KOPT-K1 (cell line): Measurements from ENCODE around the gene KCNJ4.
"Not testable (repeated sequence)": the region's sequence is repeated elsewhere in the genome, so short reads cannot be mapped to it uniquely, and the experiment has no call there.

Source experiments
- H3K27ac ChIP-seq: fragments of 200-600 bp; sonication (generic); 2 replicates; pipeline ENCODE4 v1.5.1; 2016; ENCODE audit warnings: antibody characterized with exemption, mild to moderate bottlenecking, low read depth, low read length; ENCODE audit not compliant: poor library complexity, severe bottlenecking
- H3K36me3 ChIP-seq: fragments of 200-600 bp; sonication (generic); 2 replicates; pipeline ENCODE4 v1.5.1; 2017; ENCODE audit warnings: antibody characterized with exemption, mild to moderate bottlenecking, low read length, moderate library complexity; ENCODE audit not compliant: insufficient read depth
- H3K9me3 ChIP-seq: fragments of 200-600 bp; sonication (generic); 2 replicates; pipeline ENCODE4 v1.5.1; 2017; ENCODE audit warnings: antibody characterized with exemption, low read length, mild to moderate bottlenecking; ENCODE audit not compliant: insufficient read depth, poor library complexity, severe bottlenecking

The KCNJ4 gene

DNA sequence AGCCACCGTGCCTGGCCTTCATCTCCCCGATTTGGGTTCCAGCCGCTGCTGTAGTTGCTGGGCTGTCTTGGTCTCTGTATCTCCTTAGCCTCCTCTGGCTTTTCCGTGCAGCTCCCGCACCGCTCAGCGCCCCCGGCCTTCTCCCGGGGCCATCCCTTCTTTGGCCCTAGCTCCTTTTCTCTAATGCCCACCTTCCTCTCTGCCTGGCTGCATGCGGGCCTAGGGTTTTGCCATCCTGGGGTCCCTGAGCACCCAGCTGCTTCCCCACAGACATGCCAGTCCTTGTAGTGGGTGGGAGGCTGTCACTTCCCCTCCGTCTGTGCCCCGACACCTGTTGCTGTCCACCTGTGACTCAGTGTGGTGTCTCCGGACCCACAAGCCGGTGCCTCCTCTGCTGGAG is 36.4 kb downstream of the KCNJ4 start:
- Histone ChIP-seq H3K27ac (no peak overlapping the region), H3K9me3 (no peaks in the 10 kb centered on the region), H3K36me3 (no peaks in the 10 kb centered on the region)

- H3K9me3 ChIP-seq, result no peaks in the 10 kb centered on the region
- no peak overlapping the region for H3K27ac ChIP-seq
- H3K36me3 ChIP-seq, result no peaks in the 10 kb centered on the region
Measured at GRCh38 chr22:38417252-38418060, 37.5 kb downstream of the KCNJ4 start.

- Histone ChIP-seq H3K36me3 (no peaks in the 10 kb centered on the region), H3K9me3 (no peaks in the 10 kb centered on the region), H3K27ac (no peak overlapping the region)
Measured at GRCh38 chr22:38416621-38417251, 38.3 kb downstream of the KCNJ4 start.

DNA sequence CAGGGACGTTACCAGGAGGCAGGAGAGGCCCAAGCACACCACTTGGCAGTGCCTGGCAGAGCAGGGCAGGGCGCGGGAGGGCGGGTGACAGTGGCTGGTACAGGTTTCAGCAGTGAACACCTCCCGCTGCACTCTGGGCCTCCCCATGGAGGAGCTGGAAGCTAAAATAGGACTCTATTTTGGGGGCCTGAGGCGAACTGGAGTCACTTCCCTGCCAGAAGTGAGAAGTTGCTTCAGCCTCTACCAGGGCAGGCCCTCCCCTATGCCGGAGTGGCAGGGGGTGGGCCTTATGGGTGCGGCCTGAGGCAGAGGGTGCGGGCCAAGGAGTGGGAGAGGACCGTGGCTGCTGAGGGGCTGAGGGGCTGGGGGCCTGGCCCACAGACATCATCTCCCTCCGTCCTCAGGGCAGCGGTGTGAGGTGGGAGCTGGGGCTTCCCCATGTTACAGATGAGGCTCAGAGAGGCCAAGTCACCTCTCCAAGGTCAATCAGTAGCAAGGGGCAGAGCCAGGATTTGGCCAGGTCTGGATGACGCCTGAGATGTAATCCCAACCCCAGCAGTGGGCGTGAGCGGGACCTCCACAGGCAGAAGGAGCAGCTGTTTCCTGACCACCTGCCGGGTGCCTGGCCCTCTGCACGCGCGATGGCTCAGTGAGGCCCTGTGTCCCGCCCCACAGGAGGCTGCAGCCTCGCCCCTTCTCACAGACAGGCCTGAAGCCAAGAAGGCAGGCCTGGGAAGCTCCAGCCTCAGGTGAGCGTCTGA is 39.3 kb downstream of the KCNJ4 start:
- Histone ChIP-seq H3K9me3 (no peaks in the 10 kb centered on the region), H3K27ac (no peak overlapping the region), H3K36me3 (no peaks in the 10 kb centered on the region)

DNA sequence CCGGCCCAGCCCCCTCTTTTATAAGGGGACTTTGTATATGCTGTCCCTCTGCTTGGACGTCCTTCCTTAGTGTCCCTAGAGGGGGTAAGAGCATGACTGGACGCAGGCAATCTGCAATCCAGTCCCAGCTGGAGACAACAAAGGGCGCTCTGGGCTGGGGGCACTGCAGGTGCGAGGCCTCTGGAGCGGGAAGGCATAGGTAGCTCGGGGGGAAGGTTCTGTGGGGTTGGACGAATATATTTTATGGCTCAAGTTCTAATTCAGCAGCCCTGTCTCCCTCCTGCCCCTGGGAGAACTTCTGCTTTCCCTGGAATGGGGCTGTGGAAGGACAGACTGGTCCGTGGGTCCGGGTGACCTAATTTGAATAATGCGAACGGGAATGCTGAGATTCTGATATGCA is 40.0 kb downstream of the KCNJ4 start:
- H3K36me3 ChIP-seq, result no peaks in the 10 kb centered on the region
- H3K9me3 ChIP-seq, result no peaks in the 10 kb centered on the region
- H3K27ac ChIP-seq, result no peak overlapping the region

GRCh38 chr22:38414009-38414395 is 41.0 kb downstream of the KCNJ4 start:
- H3K9me3 ChIP-seq, result no peaks in the 10 kb centered on the region
- no peak overlapping the region for H3K27ac ChIP-seq
- no peaks in the 10 kb centered on the region for H3K36me3 ChIP-seq

DNA sequence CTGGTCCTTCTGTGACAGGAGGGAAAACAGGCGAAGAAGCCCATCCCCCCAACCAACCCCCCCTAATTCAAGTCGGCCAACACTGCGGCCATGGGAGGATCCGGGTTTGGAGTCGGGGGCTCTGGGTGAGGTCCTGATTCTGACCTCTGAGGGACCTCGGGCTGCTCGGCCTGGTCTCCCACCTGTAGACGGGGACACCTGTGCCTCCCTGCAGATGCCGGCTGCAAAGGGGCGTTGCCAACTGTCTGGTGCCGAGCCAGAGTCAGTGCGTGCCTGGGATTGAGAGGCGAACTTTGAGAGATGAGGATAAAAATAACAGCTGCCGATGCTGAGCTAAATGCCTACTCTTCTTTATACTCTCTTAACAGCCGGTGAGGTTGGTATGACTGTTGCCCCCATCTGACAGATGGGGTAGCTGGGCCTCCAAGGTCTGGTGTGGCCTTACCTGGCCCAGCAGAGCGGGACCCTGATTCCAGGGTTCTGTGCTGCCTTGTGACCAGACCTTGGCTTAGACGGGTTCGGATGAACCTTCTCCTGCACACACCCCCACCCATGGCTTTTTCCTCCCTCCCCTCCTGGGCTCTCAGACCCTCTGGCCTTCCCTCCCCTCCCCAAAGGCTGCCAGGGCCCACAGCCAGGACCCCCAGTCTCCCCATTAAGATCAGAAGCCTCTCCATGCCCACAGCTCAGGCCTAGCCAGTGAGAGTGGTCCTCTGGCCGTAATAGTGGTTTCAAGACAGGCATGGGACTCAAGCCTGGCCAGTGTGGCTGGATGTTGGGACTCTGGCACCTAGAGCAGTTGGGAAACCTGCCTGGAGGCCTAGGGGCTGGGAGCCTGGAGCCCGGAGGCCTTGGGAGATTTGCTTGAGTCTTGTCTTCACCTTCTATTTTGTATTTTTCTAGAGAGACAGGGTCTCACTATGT is 41.7 kb downstream of the KCNJ4 start:
- H3K27ac ChIP-seq, result no peak overlapping the region
- no peaks in the 10 kb centered on the region for H3K9me3 ChIP-seq
- H3K36me3 ChIP-seq, result no peaks in the 10 kb centered on the region

DNA sequence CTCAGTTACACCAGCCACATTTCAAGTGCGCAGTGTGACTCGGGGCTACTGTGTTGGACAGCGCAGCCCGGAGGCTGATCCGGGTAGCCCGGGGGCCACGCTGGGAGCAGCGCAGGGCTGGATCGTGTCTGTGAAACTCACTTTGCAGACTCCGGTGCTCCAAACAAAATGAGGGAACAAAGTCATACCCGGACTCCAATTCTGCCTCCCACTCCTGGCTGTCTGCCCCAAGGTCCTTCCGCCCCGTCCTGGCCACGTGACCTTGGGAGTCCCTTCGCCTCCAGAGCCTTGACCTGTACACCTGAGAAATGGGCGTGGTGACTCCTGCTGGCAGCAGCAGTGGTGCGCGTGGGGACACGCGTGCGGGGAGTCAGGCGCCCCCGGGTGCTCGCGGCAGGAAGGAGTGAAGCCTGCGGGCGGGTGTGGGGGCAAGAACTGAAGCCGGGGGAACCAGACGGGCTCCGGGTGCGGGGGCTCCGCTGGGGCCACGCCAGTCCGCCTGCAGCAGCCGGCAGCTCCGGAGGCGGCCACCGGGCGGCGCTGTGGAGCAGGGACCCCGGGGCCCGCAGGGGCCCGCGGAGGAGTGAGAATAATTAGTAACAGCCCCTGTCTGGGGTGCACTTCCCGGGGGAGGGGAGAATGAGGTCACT is 42.4 kb downstream of the KCNJ4 start:
- no peak overlapping the region for H3K27ac ChIP-seq
- H3K9me3 ChIP-seq, result no peaks in the 10 kb centered on the region
- no peaks in the 10 kb centered on the region for H3K36me3 ChIP-seq

DNA sequence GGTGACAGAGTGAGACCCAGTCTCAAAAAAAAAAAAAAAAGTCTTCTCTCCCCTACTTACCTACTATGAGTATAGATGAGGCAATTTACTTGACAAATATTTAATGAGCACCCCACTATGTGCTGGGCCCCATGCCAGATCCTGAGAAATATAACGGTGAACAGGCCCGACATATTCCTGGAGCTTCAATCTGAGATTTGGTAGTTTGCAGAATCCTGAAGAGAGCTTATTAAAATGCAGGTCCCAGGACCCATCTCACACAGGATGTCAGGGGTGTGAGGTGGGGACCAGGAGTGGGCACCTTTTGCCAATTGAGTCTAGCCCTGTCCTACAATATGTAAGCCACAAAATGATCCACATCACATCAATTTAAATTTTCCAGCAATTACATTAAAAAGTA is 44.0 kb downstream of the KCNJ4 start:
- Histone ChIP-seq H3K36me3 (no peaks in the 10 kb centered on the region), H3K9me3 (no peaks in the 10 kb centered on the region), H3K27ac (no peak overlapping the region)

GRCh38 chr22:38409916-38410315 is 45.1 kb downstream of the KCNJ4 start:
- not testable (repeated sequence) for H3K9me3 ChIP-seq, H3K36me3 ChIP-seq, H3K27ac ChIP-seq

DNA sequence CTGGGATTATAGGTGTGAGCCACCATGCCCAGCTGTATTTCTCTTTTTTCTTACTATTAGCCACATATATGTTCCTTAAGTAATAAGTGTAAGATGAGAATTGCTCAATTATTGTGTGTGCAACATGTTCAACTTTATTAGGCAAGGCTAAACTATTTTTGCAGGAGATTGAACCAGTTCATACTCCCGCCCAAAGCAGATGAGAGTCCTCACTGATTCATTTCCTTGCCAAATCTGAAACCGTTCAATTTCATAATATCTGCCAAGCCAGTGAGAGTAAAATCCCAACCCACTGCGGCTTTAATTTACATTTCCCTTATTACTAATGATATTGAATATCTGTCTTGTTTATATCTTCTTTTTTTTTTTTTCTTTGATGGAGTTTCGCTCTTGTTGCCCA is 48.4 kb downstream of the KCNJ4 start:
- Histone ChIP-seq H3K36me3 (no peaks in the 10 kb centered on the region), H3K9me3 (no peaks in the 10 kb centered on the region), H3K27ac (no peak overlapping the region)

DNA sequence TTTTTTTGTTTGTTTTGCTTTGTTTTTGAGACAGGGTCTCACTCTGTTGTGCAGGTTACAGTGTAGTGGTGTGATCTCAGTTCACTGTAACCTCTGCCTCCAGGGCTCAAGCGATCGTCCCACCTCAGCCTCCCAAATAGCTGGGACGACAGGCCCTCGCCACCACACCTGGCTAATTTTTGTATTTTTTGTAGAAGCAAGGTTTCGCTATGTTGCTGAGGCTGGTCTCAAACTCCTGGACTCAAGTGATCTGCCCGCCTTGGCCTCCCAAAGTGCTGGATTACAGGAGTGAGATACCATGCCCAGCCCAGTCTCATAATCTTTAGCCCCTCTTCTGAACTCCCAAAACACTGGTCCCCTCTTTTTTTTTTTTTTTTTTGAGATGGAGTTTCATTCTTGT is 50.6 kb downstream of the KCNJ4 start:
- Histone ChIP-seq H3K36me3 (no peaks in the 10 kb centered on the region), H3K9me3 (no peaks in the 10 kb centered on the region), H3K27ac (no peak overlapping the region)

GRCh38 chr22:38403812-38404211 is 51.2 kb downstream of the KCNJ4 start:
- H3K9me3 ChIP-seq, result no peaks in the 10 kb centered on the region
- H3K36me3 ChIP-seq, result no peaks in the 10 kb centered on the region
- H3K27ac ChIP-seq, result no peak overlapping the region

GRCh38 chr22:38402204-38402603 is 52.8 kb downstream of the KCNJ4 start:
- Histone ChIP-seq H3K27ac (no peak overlapping the region), H3K36me3 (no peaks in the 10 kb centered on the region), H3K9me3 (no peaks in the 10 kb centered on the region)
